ENCODE data around the gene CACNA2D2. TPM values are rescaled to one million over a fixed set of nuclear protein-coding genes. Genes with fewer than 3 reads are reported as not detected.

The CACNA2D2 gene
- total and polyA plus RNA-seq, 2 of the 8 experiments (the other 6 are each of a cell fraction or from before 2014, with no cell fraction given), result 14.1 to 25.0 TPM

DNA sequence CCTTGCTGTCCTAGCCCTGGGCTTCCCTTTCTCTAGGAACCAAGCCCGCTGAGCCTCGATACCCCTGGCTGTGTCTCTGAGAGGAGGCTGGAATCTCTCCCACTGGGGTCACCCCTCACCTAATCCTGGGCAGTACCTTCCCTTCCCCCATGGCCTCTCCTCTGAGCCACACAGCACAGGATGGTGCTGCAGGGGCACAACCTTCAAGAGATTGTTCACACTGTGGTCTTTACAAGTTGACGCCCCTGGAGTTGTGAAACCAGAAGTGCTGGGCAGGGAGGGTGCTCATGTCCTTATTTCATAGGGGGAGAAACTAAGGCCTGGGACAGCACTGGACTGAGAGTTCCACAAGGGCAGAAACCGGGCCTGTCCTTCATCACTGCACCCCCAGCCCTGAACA lies 73.2 kb downstream of the CACNA2D2 start (continued):
- TF ChIP-seq CHD7 (IDR thresholded peaks at IDR 0.05; ENCODE audit: insufficient replicate concordance, low read length) (no peak), SIX5 (IDR thresholded peaks at IDR 0.05; ENCODE audit: low read depth, low read length) (no peak), BACH1 (IDR thresholded peaks at IDR 0.05; ENCODE audit: low read length) (no peak), JUND (IDR thresholded peaks at IDR 0.05; ENCODE audit: low read length) (no peak), SP4 (IDR thresholded peaks at IDR 0.05; ENCODE audit: low read length) (no peak), PHF8 (conservative IDR thresholded peaks at IDR 0.05; ENCODE audit: low read depth, low read length) (no peak), SRF (IDR thresholded peaks at IDR 0.05; ENCODE audit: low read depth, low read length) (no peak)

All from H1 (cell line).